ENCODE data around the gene CDS2. TPM values are rescaled to one million over a fixed set of nuclear protein-coding genes. Genes with fewer than 3 reads are reported as not detected.

Gene CDS2
- total RNA-seq, 1 experiment from 2014 or later = 49.1 TPM

DNA sequence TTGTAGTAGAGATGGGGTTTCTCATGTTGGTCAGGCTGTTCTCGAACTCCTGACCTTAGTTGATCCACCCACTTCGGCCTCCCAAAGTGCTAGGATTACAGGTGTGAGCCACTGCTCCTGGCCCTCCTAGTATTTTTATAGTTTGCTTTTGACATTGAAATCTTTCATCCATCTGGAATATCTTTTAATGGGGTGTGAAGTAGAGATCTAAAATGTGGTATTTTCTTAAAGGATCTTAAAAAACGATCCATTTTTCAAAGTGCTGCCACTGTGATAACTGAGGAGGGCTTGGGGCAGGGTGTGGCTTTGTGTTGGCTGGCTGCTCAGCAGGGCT lies 23.1 kb downstream of the CDS2 start:
- Mint-ChIP-seq H3K4me3 (no peak overlapping the region), H3K4me1 (peaks cover 17% of the 10 kb centered on the region), H3K27me3 (ENCODE audit: low read depth) (no peaks in the 10 kb centered on the region), H3K9me3 (no peaks in the 10 kb centered on the region), H3K27ac (no peak overlapping the region), H3K36me3 (no peaks in the 10 kb centered on the region)
- ChIA-PET POLR2A (no interaction called here), CTCF (no interaction called here)
- DNase-seq (ENCODE audit: low spot score) (no peak), ATAC-seq (no peak)
- TF ChIP-seq, protein P1, sequence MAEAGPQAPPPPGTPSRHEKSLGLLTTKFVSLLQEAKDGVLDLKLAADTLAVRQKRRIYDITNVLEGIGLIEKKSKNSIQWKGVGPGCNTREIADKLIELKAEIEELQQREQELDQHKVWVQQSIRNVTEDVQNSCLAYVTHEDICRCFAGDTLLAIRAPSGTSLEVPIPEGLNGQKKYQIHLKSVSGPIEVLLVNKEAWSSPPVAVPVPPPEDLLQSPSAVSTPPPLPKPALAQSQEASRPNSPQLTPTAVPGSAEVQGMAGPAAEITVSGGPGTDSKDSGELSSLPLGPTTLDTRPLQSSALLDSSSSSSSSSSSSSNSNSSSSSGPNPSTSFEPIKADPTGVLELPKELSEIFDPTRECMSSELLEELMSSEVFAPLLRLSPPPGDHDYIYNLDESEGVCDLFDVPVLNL (CRISPR knock-in tag; IDR thresholded peaks at IDR 0.05; ENCODE audit: borderline replicate concordance, low read depth) = no peak
- TF ChIP-seq ZNF121 (CRISPR knock-in tag; IDR thresholded peaks at IDR 0.05) (no peak), GRHL2 (CRISPR knock-in tag; IDR thresholded peaks at IDR 0.05; ENCODE audit: insufficient replicate concordance, severe bottlenecking) (no peak), SP1 (CRISPR knock-in tag; conservative IDR thresholded peaks at IDR 0.05) (no peak)
- TF ChIP-seq, protein P2, sequence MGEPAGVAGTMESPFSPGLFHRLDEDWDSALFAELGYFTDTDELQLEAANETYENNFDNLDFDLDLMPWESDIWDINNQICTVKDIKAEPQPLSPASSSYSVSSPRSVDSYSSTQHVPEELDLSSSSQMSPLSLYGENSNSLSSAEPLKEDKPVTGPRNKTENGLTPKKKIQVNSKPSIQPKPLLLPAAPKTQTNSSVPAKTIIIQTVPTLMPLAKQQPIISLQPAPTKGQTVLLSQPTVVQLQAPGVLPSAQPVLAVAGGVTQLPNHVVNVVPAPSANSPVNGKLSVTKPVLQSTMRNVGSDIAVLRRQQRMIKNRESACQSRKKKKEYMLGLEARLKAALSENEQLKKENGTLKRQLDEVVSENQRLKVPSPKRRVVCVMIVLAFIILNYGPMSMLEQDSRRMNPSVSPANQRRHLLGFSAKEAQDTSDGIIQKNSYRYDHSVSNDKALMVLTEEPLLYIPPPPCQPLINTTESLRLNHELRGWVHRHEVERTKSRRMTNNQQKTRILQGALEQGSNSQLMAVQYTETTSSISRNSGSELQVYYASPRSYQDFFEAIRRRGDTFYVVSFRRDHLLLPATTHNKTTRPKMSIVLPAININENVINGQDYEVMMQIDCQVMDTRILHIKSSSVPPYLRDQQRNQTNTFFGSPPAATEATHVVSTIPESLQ (CRISPR knock-in tag; IDR thresholded peaks at IDR 0.05) = no peak
- TF ChIP-seq, protein P3, sequence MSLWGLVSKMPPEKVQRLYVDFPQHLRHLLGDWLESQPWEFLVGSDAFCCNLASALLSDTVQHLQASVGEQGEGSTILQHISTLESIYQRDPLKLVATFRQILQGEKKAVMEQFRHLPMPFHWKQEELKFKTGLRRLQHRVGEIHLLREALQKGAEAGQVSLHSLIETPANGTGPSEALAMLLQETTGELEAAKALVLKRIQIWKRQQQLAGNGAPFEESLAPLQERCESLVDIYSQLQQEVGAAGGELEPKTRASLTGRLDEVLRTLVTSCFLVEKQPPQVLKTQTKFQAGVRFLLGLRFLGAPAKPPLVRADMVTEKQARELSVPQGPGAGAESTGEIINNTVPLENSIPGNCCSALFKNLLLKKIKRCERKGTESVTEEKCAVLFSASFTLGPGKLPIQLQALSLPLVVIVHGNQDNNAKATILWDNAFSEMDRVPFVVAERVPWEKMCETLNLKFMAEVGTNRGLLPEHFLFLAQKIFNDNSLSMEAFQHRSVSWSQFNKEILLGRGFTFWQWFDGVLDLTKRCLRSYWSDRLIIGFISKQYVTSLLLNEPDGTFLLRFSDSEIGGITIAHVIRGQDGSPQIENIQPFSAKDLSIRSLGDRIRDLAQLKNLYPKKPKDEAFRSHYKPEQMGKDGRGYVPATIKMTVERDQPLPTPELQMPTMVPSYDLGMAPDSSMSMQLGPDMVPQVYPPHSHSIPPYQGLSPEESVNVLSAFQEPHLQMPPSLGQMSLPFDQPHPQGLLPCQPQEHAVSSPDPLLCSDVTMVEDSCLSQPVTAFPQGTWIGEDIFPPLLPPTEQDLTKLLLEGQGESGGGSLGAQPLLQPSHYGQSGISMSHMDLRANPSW (CRISPR knock-in tag; conservative IDR thresholded peaks at IDR 0.05; ENCODE audit: low read depth) = no peak

DNA sequence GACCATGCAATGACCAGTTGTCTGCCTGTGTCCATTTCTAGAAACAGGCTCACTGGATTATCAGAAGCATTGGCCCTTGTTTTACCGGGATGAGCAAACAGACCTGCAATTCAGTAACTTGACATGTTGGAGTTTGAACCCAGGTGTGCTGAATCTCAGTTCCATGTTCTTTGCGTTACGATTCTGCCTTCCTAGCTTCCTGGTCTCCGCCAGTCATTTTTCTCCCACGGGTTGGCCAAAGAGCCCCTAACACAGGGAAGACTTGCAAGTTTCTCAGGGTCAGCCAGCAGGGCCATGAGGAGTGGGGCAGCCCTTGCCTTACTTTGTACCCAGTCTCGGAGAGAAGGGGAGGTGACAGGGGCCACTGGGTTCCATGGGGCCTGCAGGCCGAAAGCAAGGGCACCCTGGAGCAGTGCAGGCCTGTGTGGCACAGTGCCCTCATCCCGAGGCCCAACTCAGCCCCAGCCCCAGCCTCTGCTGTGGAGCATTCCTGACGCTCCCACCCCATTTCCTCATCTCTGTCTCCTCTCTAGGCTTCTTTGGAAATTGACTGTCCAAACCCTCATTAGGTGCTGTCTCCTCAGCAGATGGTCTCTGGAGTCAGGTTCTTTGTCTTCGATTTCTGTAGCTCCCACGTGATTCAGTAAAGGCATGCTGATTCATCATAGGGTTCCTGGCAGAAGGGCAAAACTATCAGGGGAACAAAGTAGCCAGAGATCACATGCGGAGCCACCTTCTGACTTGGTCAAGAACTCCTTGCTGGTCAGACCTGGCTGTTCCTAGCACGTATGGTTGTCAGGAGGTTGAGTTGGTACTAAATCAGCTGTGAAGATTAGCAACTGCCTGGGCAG lies 23.6 kb downstream of the CDS2 start:
- ATAC-seq = no peak; the same call in 1 of the 2 replicates
- ChIA-PET POLR2A (no interaction called here), CTCF (no interaction called here)
- Mint-ChIP-seq H3K9me3 (no peaks in the 10 kb centered on the region), H3K36me3 (no peaks in the 10 kb centered on the region), H3K4me1 (peaks cover 18% of the 10 kb centered on the region), H3K27ac (no peak overlapping the region), H3K4me3 (no peak overlapping the region), H3K27me3 (ENCODE audit: low read depth) (no peaks in the 10 kb centered on the region)
- no peak for DNase-seq (ENCODE audit: low spot score)
- TF ChIP-seq ETV6 (CRISPR knock-in tag; IDR thresholded peaks at IDR 0.05) (no peak), ZNF232 (CRISPR knock-in tag; IDR thresholded peaks at IDR 0.05) (no peak), GABPB1 (CRISPR knock-in tag; IDR thresholded peaks at IDR 0.05) (peak; percentile 84)

DNA sequence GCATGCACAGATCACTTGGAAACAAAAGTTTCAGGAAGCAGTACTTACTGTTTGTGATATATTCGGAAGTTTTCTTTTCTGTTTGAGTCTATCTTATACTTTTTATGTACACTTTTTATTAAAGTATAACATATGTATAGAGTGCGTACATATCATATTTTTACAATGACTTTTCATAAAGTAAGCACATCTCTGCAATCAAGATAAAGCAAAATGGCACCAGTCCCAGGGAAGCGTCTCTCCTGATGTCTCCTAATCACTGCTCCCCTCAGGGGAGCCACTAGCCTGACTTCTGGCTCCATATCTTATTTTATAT lies 26.3 kb downstream of the CDS2 start:
- TF ChIP-seq ZNF232 (CRISPR knock-in tag; IDR thresholded peaks at IDR 0.05) = no peak
- CTCF ChIA-PET = interaction anchor here (1.2 to 1.7 kb wide), 2 partner anchors 27 to 39 kb away, joined by 5 to 13 read pairs; partner anchors contain the start of gene CDS2
- no peak for ATAC-seq

DNA sequence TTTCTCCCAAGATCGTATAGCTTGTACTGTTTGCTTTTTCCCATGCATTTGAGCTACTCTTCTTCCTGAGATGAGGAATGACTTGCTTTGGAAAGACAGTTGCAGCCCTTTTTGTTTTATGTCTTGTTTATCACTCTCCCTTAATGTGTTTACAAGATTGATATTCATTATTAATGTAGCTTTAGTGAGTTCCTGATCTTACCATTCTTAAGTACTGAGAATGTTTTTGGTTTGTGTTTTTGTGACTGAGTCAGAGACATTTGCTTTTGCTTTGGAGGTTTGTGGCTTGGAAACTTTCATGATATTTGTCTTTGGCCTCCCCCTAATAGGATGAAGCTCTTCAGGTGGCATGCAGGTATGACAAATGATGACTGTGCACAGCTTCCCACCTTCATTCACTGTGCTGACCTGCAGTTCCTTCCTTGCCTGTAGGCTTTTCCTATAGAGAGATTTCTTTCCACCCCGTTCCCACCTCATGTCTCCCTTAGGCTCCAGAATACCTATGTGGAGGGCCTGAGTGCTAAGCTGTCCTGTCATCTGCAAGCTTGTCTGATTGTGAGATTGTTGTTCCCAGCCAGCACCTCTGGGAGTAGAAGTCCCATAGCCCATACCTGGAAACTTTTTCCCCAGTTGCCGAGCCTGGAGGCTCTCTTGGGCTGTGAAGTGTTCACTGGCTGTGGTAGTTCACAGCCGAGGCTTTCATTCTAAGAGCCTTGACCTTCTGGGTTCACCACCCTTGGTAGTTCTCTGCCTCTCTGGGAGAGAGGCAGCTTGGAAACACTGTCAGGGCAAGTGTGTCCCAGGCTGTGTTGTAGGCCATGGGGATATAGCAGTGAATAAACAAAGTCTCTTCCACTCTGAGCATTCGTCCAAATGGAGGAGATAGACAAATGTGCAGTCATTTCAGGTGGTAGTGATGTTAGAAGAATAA lies 27.1 kb downstream of the CDS2 start:
- DNase-seq (ENCODE audit: low spot score) = no peak
- CTCF ChIA-PET = interaction anchor here (0.9 to 1.7 kb wide), 4 partner anchors 27 to 52 kb away, joined by 3 to 13 read pairs (median 4); partner anchors contain the start of gene CDS2
- H3K27ac Mint-ChIP-seq = peak overlapping the region; percentile 46
- TF ChIP-seq, protein P4, sequence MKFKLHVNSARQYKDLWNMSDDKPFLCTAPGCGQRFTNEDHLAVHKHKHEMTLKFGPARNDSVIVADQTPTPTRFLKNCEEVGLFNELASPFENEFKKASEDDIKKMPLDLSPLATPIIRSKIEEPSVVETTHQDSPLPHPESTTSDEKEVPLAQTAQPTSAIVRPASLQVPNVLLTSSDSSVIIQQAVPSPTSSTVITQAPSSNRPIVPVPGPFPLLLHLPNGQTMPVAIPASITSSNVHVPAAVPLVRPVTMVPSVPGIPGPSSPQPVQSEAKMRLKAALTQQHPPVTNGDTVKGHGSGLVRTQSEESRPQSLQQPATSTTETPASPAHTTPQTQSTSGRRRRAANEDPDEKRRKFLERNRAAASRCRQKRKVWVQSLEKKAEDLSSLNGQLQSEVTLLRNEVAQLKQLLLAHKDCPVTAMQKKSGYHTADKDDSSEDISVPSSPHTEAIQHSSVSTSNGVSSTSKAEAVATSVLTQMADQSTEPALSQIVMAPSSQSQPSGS (CRISPR knock-in tag; IDR thresholded peaks at IDR 0.05; ENCODE audit: borderline replicate concordance, low read depth) = no peak
- TF ChIP-seq IRF2 (CRISPR knock-in tag; IDR thresholded peaks at IDR 0.05; ENCODE audit: borderline replicate concordance, low read depth) (no peak), CREB1 (CRISPR knock-in tag; IDR thresholded peaks at IDR 0.05) (no peak), JUN (CRISPR knock-in tag; IDR thresholded peaks at IDR 0.05) (no peak), SP1 (CRISPR knock-in tag; conservative IDR thresholded peaks at IDR 0.05) (no peak)
- TF ChIP-seq, protein P5, sequence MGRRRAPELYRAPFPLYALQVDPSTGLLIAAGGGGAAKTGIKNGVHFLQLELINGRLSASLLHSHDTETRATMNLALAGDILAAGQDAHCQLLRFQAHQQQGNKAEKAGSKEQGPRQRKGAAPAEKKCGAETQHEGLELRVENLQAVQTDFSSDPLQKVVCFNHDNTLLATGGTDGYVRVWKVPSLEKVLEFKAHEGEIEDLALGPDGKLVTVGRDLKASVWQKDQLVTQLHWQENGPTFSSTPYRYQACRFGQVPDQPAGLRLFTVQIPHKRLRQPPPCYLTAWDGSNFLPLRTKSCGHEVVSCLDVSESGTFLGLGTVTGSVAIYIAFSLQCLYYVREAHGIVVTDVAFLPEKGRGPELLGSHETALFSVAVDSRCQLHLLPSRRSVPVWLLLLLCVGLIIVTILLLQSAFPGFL (CRISPR knock-in tag; IDR thresholded peaks at IDR 0.05; ENCODE audit: borderline replicate concordance) = no peak
- TF ChIP-seq, protein P6, sequence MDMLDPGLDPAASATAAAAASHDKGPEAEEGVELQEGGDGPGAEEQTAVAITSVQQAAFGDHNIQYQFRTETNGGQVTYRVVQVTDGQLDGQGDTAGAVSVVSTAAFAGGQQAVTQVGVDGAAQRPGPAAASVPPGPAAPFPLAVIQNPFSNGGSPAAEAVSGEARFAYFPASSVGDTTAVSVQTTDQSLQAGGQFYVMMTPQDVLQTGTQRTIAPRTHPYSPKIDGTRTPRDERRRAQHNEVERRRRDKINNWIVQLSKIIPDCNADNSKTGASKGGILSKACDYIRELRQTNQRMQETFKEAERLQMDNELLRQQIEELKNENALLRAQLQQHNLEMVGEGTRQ (CRISPR knock-in tag; IDR thresholded peaks at IDR 0.05) = no peak

More for the DNA sequence above, 26.3 kb downstream of the CDS2 start:
- no peaks in the 10 kb centered on the region for H3K27me3 Mint-ChIP-seq (ENCODE audit: low read depth)
- H3K9me3 Mint-ChIP-seq = no peaks in the 10 kb centered on the region
- no peak overlapping the region for H3K27ac Mint-ChIP-seq
- H3K36me3 Mint-ChIP-seq = no peaks in the 10 kb centered on the region
- POLR2A ChIA-PET = no interaction called here
- no peak overlapping the region for H3K4me3 Mint-ChIP-seq
- peaks cover 28% of the 10 kb centered on the region for H3K4me1 Mint-ChIP-seq
- no peak for DNase-seq (ENCODE audit: low spot score)

More for the DNA sequence above, 27.1 kb downstream of the CDS2 start:
- ATAC-seq = peak; percentile 53
- Mint-ChIP-seq H3K4me1 (peaks cover 31% of the 10 kb centered on the region), H3K36me3 (no peaks in the 10 kb centered on the region), H3K4me3 (no peak overlapping the region), H3K9me3 (no peaks in the 10 kb centered on the region), H3K27me3 (ENCODE audit: low read depth) (no peaks in the 10 kb centered on the region)
- POLR2A ChIA-PET = no interaction called here
